Measurements from ENCODE around the gene RPS21. TPM values are rescaled to one million over a fixed set of nuclear protein-coding genes. Genes with fewer than 3 reads are reported as not detected.
"Not testable (repeated sequence)": the region's sequence is repeated elsewhere in the genome, so short reads cannot be mapped to it uniquely, and the experiment has no call there.

RPS21 gene
- total RNA-seq, 2 experiments from 2014 or later: 2,995 to 3,072 TPM

DNA sequence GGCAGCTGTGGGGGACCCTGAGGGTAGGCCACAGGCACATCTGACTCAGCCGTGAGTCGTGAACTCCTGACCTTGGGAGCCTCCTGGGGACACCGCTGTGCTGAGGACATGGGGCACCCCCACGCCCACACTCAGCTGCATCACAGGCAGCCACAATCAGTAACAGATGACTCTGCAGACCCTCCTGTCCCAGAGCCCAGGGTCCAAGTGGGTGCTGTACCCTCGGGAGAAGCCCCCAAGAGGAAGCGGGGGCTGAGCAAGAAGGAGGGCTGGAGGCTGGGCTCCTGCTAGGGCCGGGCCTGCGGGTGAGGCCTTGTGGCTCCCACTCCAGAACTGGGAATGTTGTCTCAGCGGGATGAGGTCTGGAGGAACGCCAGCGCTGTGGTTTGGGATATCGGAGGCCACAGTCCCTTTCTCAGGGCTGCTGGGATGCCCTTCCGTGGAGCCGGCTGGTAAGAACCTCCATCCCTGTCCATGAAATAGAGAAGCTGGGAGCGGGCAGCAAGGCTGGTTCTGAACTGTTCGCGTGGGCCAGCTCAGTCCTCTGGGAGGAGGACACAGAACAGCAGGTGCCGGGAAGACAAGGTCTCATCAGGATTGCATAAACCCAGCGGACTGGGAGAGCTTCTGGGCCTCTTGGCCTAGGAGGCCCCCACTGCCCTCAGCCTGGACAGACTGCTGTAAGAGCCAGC, 16.6 kb upstream of the RPS21 start:
- intact Hi-C loops (cut with micrococcal nuclease): no loop called here
- peak; percentile 37 for DNase-seq
- CTCF ChIA-PET: no interaction called here
- H3K27me3 Mint-ChIP-seq (ENCODE audit: low read depth): peaks cover 12% of the 10 kb centered on the region
- H3K36me3 Mint-ChIP-seq (ENCODE audit: low read depth): no peaks in the 10 kb centered on the region
- no peak overlapping the region for H3K27ac Mint-ChIP-seq
- H3K9me3 Mint-ChIP-seq: no peaks in the 10 kb centered on the region
- peaks cover 6% of the 10 kb centered on the region for H3K4me1 Mint-ChIP-seq (ENCODE audit: low read depth)
- no peak overlapping the region for H3K4me3 Mint-ChIP-seq

DNA sequence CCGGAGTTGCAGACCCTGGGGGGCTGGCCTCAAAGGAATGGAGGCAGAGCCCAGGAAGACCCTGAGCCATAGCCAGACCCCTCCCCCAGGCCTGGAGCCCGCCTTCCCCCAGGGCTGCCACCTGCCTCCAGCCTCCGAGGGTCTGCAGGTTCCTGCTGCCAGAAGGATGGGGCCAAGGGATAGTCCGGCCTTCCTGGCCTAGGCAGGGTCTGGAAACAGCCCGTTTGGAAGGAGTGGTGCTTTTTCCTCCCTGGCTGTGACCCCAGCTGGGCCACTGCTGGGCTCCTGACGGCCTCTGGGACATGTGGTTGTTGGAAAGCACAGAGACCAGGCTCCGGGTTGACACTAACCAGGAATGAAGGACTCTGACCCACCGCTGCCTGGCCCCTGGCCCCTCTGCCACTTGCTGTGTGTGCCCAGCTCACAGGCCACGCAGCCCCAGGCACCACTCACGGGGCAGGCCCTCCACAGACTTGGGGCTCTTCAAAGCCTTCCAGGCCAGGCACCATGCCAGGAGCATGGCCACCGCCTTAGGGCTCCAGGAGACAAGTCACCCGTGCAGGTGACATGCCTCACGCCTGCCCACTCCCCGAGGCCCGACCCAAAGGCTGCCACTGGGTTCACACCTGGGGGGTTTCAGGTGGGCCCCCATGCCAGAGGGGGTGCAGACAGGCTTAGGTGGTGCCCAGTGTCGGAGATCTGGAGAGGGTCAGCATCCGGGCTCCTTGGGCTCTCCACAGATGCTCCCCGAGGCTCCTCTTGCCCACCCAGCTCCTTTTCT, 15.9 kb upstream of the RPS21 start:
- peaks cover 12% of the 10 kb centered on the region for H3K27me3 Mint-ChIP-seq (ENCODE audit: low read depth)
- no peaks in the 10 kb centered on the region for H3K9me3 Mint-ChIP-seq
- intact Hi-C loops (cut with micrococcal nuclease): no loop called here
- no peak for DNase-seq
- no peak overlapping the region for H3K27ac Mint-ChIP-seq
- CTCF ChIA-PET: no interaction called here
- no peaks in the 10 kb centered on the region for H3K36me3 Mint-ChIP-seq (ENCODE audit: low read depth)
- no peak overlapping the region for H3K4me3 Mint-ChIP-seq
- peaks cover 6% of the 10 kb centered on the region for H3K4me1 Mint-ChIP-seq (ENCODE audit: low read depth)

GRCh38 chr20:62371588-62372041, 15.3 kb upstream of the RPS21 start:
- Mint-ChIP-seq H3K4me1 (ENCODE audit: low read depth) (peaks cover 6% of the 10 kb centered on the region), H3K4me3 (no peak overlapping the region), H3K27me3 (ENCODE audit: low read depth) (peaks cover 12% of the 10 kb centered on the region), H3K36me3 (ENCODE audit: low read depth) (no peaks in the 10 kb centered on the region), H3K9me3 (no peaks in the 10 kb centered on the region), H3K27ac (no peak overlapping the region)
- CTCF ChIA-PET: interaction anchor here (1.2 kb wide), 1 partner anchor 11 kb away, joined by 3 read pairs; no protein-coding TSS in a partner anchor
- intact Hi-C loops (cut with micrococcal nuclease): no loop called here
- DNase-seq: no peak

GRCh38 chr20:62372042-62372993, 14.6 kb upstream of the RPS21 start:
- DNase-seq: no peak
- intact Hi-C loops (cut with micrococcal nuclease): no loop called here
- Mint-ChIP-seq H3K9me3 (no peaks in the 10 kb centered on the region), H3K27me3 (ENCODE audit: low read depth) (peaks cover 12% of the 10 kb centered on the region), H3K36me3 (ENCODE audit: low read depth) (no peaks in the 10 kb centered on the region), H3K27ac (no peak overlapping the region), H3K4me3 (no peak overlapping the region), H3K4me1 (ENCODE audit: low read depth) (peaks cover 6% of the 10 kb centered on the region)
- CTCF ChIA-PET: interaction anchor here (1.2 kb wide), 1 partner anchor 10 kb away, joined by 3 read pairs; no protein-coding TSS in a partner anchor

DNA sequence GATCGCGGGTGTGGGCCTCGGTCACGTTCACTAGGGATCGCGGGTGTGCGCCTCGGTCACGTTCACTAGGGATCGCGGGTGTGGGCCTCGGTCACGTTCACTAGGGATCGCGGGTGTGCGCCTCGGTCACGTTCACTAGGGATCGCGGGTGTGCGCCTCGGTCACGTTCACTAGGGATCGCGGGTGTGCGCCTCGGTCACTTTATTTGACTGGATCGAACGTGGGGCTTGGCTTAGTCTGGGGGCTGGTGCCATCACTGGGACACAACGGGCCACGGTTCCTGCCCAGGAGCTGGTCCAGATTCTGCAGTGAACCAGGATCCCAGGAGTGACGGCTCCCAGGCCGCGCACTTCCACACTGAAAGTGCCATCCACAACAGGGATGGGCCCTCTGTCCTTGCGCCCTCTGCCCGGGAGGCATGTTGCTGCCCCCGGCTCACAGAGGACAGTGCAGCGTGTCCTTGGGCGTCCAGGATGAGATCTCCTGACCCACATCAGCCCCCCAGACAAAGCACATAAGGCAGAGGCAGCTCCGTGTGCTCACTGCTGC, 13.2 kb upstream of the RPS21 start:
- CTCF ChIA-PET; H3K4me3 Mint-ChIP-seq; H3K4me1 Mint-ChIP-seq (ENCODE audit: low read depth); H3K27ac Mint-ChIP-seq; H3K36me3 Mint-ChIP-seq (ENCODE audit: low read depth); DNase-seq; H3K9me3 Mint-ChIP-seq; H3K27me3 Mint-ChIP-seq (ENCODE audit: low read depth); intact Hi-C loops (cut with micrococcal nuclease): not testable (repeated sequence)

DNA sequence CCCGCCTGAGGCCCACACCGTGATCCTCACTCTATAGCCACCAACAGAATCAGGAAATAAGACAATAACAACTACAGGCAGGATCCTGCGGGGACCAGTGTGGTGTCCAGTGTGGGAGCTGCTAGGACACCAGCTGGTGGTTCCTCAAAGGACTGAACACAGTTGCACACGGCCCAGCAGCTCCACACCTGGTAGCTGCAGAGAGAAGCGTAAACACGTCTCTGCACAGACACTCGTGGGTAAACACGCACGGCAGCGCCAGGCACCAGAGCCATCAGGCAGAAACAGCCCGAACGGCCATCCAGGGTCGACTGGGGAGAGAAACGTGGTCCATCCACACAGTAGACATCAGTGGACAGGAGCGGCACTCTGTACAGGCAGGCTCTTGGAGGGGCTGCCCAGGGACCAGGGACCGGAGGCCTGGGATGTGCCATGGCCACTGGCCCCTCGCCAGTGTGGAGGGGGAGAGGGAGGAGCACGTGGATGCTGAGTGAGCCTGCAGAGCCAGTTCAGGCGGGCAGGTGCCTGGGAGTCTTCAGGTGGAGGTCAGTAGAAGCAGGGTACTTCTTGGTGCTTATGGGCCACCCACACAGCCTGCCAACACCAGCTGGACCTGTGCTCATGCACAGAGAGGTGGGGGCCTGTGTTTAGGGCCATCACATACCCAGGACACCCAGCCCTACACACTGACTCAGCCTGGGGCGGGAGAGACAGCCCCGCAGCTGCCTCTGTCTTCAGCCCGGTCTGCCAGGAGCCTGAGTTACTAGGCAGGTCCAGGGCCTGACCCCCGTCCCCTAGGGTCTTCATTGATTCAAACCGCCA, 12.4 kb upstream of the RPS21 start:
- no peaks in the 10 kb centered on the region for H3K36me3 Mint-ChIP-seq (ENCODE audit: low read depth)
- H3K27me3 Mint-ChIP-seq (ENCODE audit: low read depth): peaks cover 2% of the 10 kb centered on the region
- H3K4me1 Mint-ChIP-seq (ENCODE audit: low read depth): peaks cover under 1% of the 10 kb centered on the region
- intact Hi-C loops (cut with micrococcal nuclease): no loop called here
- CTCF ChIA-PET: interaction anchor here (1.4 kb wide), 1 partner anchor 74 kb away, joined by 3 read pairs; no protein-coding TSS in a partner anchor
- no peak for DNase-seq
- H3K9me3 Mint-ChIP-seq: no peaks in the 10 kb centered on the region
- no peak overlapping the region for H3K27ac Mint-ChIP-seq
- no peak overlapping the region for H3K4me3 Mint-ChIP-seq

- Mint-ChIP-seq H3K9me3 (no peaks in the 10 kb centered on the region), H3K4me1 (ENCODE audit: low read depth) (peaks cover 3% of the 10 kb centered on the region), H3K27me3 (ENCODE audit: low read depth) (peaks cover 2% of the 10 kb centered on the region), H3K27ac (no peak overlapping the region), H3K4me3 (no peak overlapping the region), H3K36me3 (ENCODE audit: low read depth) (no peaks in the 10 kb centered on the region)
- no peak for DNase-seq
- CTCF ChIA-PET: interaction anchor here (1.4 kb wide), 1 partner anchor 76 kb away, joined by 3 read pairs; no protein-coding TSS in a partner anchor
- intact Hi-C loops (cut with micrococcal nuclease): no loop called here
Observed at GRCh38 chr20:62376112-62377063, 10.5 kb upstream of the RPS21 start.

- Mint-ChIP-seq H3K9me3 (peaks cover 3% of the 10 kb centered on the region), H3K27me3 (ENCODE audit: low read depth) (peaks cover 2% of the 10 kb centered on the region), H3K27ac (no peak overlapping the region), H3K4me3 (no peak overlapping the region), H3K4me1 (ENCODE audit: low read depth) (peaks cover 6% of the 10 kb centered on the region), H3K36me3 (ENCODE audit: low read depth) (peaks cover 4% of the 10 kb centered on the region)
- intact Hi-C loops (cut with micrococcal nuclease): no loop called here
- CTCF ChIA-PET: no interaction called here
- no peak for DNase-seq
Observed at GRCh38 chr20:62377064-62377461, 9.8 kb upstream of the RPS21 start.

- CTCF ChIA-PET: no interaction called here
- H3K4me3 Mint-ChIP-seq: no peak overlapping the region
- H3K9me3 Mint-ChIP-seq: peaks cover 3% of the 10 kb centered on the region
- DNase-seq: no peak
- peaks cover 10% of the 10 kb centered on the region for H3K4me1 Mint-ChIP-seq (ENCODE audit: low read depth)
- H3K36me3 Mint-ChIP-seq (ENCODE audit: low read depth): peaks cover 8% of the 10 kb centered on the region
- H3K27ac Mint-ChIP-seq: no peak overlapping the region
- intact Hi-C loops (cut with micrococcal nuclease): no loop called here
- H3K27me3 Mint-ChIP-seq (ENCODE audit: low read depth): peaks cover 2% of the 10 kb centered on the region
Observed at GRCh38 chr20:62377615-62378178, 9.2 kb upstream of the RPS21 start.

GRCh38 chr20:62378215-62378614, 8.7 kb upstream of the RPS21 start:
- peaks cover 11% of the 10 kb centered on the region for H3K36me3 Mint-ChIP-seq (ENCODE audit: low read depth)

More at GRCh38 chr20:62378215-62378614, 8.7 kb upstream of the RPS21 start:
- intact Hi-C loops (cut with micrococcal nuclease): no loop called here
- Mint-ChIP-seq H3K27ac (no peak overlapping the region), H3K27me3 (ENCODE audit: low read depth) (no peaks in the 10 kb centered on the region), H3K4me1 (ENCODE audit: low read depth) (peaks cover 14% of the 10 kb centered on the region), H3K4me3 (no peak overlapping the region), H3K9me3 (peaks cover 3% of the 10 kb centered on the region)
- DNase-seq: no peak
- CTCF ChIA-PET: no interaction called here
